Epithelial cell of esophagus (primary cell): ENCODE measurements around the gene POLR2L.
A peak's percentile ranks its signal among the peaks of the same experiment; 100 is the strongest.

ENCODE experiments used
- DNase-seq: peaks from one replicate; pipeline ENCODE4 v3.0.0; 2010; ENCODE audit warnings: low read depth
- H3K4me3 ChIP-seq: 2 replicates; pipeline ENCODE4 v1.5.1; 2011; ENCODE audit warnings: mild to moderate bottlenecking, low read length, control low read depth
- TF ChIP-seq, protein P1 (sequence below): IDR thresholded peaks from 2 replicates; pipeline ENCODE4 v1.5.1; 2011; ENCODE audit warnings: low read depth, mild to moderate bottlenecking, low read length, control low read depth, inconsistent platforms; ENCODE audit not compliant: insufficient read depth; ENCODE audit errors: missing control alignments

Gene POLR2L

DNA sequence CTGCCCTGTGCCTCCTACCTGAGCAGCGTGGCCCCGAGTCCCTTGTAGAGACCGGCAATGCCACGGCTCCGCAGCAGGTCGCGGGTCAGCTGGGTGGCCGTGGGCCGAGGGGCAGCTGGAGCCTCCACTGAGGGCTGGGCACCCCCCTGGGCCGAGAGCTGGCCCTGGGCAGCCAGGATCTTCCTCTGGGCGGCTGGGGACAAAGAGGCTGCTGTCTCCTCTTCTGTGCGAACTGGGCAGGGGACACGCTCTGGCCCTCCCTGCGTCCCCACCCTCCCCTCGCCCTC, 49.9 kb downstream of the POLR2L start:
- TF ChIP-seq, protein P1, sequence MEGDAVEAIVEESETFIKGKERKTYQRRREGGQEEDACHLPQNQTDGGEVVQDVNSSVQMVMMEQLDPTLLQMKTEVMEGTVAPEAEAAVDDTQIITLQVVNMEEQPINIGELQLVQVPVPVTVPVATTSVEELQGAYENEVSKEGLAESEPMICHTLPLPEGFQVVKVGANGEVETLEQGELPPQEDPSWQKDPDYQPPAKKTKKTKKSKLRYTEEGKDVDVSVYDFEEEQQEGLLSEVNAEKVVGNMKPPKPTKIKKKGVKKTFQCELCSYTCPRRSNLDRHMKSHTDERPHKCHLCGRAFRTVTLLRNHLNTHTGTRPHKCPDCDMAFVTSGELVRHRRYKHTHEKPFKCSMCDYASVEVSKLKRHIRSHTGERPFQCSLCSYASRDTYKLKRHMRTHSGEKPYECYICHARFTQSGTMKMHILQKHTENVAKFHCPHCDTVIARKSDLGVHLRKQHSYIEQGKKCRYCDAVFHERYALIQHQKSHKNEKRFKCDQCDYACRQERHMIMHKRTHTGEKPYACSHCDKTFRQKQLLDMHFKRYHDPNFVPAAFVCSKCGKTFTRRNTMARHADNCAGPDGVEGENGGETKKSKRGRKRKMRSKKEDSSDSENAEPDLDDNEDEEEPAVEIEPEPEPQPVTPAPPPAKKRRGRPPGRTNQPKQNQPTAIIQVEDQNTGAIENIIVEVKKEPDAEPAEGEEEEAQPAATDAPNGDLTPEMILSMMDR: no peak
- H3K4me3 ChIP-seq: no peak overlapping the region
- no peak for DNase-seq

DNA sequence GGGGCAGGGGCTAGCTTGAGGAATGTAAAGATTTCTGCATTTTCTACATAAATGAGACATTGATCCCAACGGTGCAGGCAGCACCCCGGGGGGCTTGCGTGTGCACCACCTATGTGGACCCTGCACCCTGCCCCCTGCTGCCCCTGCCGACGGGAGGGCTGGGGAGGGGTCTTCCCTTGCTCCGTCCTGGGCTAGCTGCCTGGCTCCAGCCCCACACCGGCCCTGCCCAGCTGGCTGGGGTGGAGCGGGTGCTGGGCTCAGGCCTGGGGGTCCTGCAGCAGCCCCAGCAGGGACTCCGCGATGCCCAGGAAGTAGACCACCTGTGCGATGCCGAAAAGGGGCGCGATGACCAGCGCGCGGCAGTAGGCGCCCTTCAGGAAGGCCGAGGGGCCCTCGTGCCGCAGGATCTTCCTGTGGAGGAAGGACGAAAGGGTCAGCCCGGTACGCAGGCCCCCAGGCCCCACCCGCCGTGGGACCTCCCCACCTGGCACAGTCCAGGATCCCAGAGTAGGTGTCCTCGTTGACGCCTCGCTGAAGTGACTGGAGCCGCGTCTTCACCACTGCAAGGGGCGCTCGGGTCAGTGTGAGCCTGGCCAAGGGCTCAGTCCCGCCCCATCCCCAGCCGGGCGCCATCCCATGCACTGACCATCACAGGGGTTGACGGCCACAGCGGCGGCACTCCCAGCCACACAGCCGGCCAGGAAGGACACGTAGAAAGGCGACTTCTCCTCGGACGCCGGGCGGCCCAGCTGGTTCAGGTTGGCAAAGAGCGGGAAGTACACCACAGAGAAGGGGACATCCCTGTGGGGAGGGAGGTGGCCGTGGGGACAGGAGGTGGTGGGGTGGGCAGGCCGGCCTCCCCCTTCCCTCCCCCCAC, 50.4 kb downstream of the POLR2L start:
- no peak overlapping the region for H3K4me3 ChIP-seq
- TF ChIP-seq, protein P1: no peak

DNA sequence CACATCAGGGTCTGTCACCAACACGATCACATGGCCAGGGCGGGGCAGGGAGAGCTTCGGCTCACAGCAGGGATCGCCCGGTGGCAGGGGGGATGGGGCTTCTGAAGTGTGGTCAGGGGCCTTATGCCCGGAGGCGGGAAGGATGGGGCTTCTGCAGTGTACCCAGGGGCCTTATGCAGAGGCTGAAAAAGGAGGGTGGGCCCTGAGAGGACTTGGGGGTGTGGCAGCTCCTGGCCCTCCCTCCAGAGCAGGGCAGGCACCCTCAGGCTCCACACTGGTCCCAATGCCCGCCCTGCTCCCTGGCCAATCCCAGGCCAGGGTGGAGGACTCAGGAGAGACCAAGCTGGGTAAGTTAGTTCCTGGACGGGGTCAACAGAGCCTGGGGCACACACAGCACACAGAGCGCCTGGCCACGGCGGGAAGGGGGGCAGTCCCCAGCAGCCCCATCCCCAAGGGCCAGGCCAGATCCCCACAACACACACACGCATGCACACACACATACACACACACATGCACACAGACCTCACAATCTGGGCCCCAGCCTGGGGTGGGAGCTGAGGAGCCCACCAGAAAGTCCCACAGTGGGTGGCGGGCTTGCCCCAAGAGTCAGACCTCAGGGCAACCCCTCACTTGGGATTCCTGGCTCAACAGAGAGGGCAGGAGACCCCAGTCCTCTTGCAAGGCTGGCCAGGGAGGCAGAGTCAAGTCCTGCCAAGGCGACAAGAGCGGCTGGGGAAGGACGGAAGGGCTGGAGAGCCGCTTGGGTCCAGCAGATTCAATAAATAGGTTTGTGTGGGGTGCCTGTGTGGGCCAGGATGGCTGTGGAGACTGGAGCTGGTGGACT, 51.4 kb downstream of the POLR2L start:
- H3K4me3 ChIP-seq: no peak overlapping the region
- DNase-seq: no peak
- TF ChIP-seq, protein P1: no peak

More for the DNA sequence above, 50.4 kb downstream of the POLR2L start:
- no peak for DNase-seq

DNA sequence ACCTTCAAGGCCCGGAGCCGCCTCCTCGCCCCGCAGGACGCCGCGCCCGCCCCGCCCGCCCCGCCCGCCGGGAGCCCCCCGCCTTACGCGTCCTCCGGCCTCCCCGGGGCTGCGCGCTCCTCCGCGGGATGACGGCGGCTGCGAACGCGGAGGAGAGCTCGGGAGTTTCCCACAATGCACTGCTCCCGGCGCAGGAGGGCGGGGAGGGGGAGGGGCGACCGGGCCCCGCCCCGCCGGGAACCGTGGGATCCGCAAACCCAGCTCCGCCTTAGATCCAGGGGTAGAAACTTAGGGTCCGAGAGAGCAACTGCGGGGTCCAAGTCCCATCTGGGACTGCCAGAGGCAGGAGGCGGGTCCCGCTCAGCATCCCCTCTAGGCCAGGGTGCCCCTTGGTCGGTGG, 52.4 kb downstream of the POLR2L start, which contains the start of gene CEND1:
CEND1 (minus strand) TSS at position 148 of the 400 bp plus-strand sequence. CDS start 1,514 bp downstream, outside the sequence.
- peak; percentile 44 for DNase-seq
- TF ChIP-seq, protein P1: no peak
- no peak within 1 kb of the TSS for H3K4me3 ChIP-seq
